Measurements from ENCODE around the gene SLCO2B1. TPM values are rescaled to one million over a fixed set of nuclear protein-coding genes. Genes with fewer than 3 reads are reported as not detected.

SLCO2B1 gene
- total RNA-seq, 4 donors from 2014 or later, result 72.9 to 165 (median 111) TPM

DNA sequence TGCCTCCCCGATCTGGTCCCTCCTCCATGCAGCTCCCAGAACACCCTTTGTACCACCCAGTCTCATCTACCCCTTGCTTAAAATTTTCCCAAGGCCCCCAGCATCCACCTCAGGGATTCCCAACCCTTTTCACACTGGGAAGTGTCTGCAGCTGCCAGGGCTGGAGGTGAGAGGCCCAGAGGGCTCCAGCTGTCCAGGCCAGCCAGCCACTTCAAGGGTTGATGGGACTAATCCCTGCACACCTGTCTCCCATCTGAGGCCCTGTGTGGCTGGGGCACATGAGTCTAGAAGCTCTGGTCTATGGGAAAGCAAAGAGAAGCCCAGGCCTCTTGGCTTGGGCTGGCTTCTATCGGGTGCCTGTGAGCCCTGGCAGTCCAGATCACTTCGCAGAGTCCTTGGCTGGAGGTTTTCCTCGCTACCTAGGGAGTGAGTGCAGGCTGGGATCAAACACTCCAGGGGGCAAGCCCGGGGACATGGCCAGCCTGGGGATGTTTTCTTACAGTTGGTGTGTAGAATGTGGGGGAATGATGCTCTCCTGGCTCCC lies 48.6 kb downstream of the SLCO2B1 start:
- in situ Hi-C loops (cut with MboI; ENCODE audit: low pct_ligation_motif_present in 1 of 4, low pct_unique_long_range_greater_than_20kb in 1 of 4, low sequenced_read_pairs in 3 of 4) (no loop called here), intact Hi-C loops (cut with DNase I; ENCODE audit: low total_unique reads) (no loop called here)
- Histone ChIP-seq H3K4me1 (peaks cover 0 to 7% (median 2%) of the 10 kb centered on the region in 4 donors), H3K36me3 (no peaks in the 10 kb centered on the region), H3K4me3 (no peak overlapping the region), H3K9me3 (no peaks in the 10 kb centered on the region), H3K27ac (no peak overlapping the region), H3K27me3 (no peaks in the 10 kb centered on the region)
- WGBS, 2 donors (ENCODE audit: low coverage in 1 of 2), result 84 to 100% methylated on average over 1 to 5 of the region's 5 CpGs
- DNase-seq, result no peak
- no peak for TF ChIP-seq POLR2A (IDR thresholded peaks at IDR 0.05)
- TF ChIP-seq EP300 (IDR thresholded peaks at IDR 0.05; ENCODE audit: low read depth), result no peak
- no peak for TF ChIP-seq POLR2AphosphoS5 (IDR thresholded peaks at IDR 0.05)
- TF ChIP-seq CTCF (IDR thresholded peaks at IDR 0.05), result no peak

DNA sequence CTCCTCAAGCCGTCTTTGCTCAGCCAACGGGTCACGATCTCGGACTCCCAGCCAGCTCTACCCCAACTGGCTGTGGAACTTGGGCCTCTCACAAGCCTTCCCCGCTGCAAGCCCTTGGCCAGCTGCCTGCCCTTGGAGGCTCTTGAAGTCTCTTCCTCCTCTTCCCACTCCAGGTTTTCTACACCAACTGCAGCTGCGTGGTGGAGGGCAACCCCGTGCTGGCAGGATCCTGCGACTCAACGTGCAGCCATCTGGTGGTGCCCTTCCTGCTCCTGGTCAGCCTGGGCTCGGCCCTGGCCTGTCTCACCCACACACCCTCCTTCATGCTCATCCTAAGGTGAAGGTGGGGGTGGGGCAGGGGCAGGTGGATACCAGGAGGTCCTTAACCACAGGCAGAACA lies 49.1 kb downstream of the SLCO2B1 start:
- Histone ChIP-seq H3K4me3 (no peak overlapping the region), H3K27me3 (no peaks in the 10 kb centered on the region), H3K36me3 (no peaks in the 10 kb centered on the region), H3K27ac (no peak overlapping the region), H3K9me3 (no peaks in the 10 kb centered on the region), H3K4me1 (peaks cover 0 to 5% (median 2%) of the 10 kb centered on the region in 4 donors)
- intact Hi-C loops (cut with DNase I; ENCODE audit: low total_unique reads) (no loop called here), in situ Hi-C loops (cut with MboI; ENCODE audit: low pct_ligation_motif_present in 1 of 4, low pct_unique_long_range_greater_than_20kb in 1 of 4, low sequenced_read_pairs in 3 of 4) (loop anchor here in 2 of 4 donors (5.0 to 10.0 kb wide), 2 partner anchors 55 to 58 kb away; no protein-coding TSS in a partner anchor)
- no peak for DNase-seq
- 65% methylated on average over 10 of the region's 10 CpGs; no CpG with 5 or more reads in 1 of the 2 donors for WGBS, 2 donors (ENCODE audit: low coverage in 1 of 2)
- TF ChIP-seq POLR2AphosphoS5 (IDR thresholded peaks at IDR 0.05), result no peak
- TF ChIP-seq POLR2A (IDR thresholded peaks at IDR 0.05), result no peak
- TF ChIP-seq EP300 (IDR thresholded peaks at IDR 0.05; ENCODE audit: low read depth), result no peak
- no peak for TF ChIP-seq CTCF (IDR thresholded peaks at IDR 0.05)

- in situ Hi-C loops (cut with MboI; ENCODE audit: low pct_ligation_motif_present in 1 of 4, low pct_unique_long_range_greater_than_20kb in 1 of 4, low sequenced_read_pairs in 3 of 4), result loop anchor here in 2 of 4 donors (5.0 to 10.0 kb wide), 2 partner anchors 56 to 58 kb away; no protein-coding TSS in a partner anchor
- WGBS, 2 donors (ENCODE audit: low coverage in 1 of 2), result 80 to 85% methylated on average over 1 to 2 of the region's 2 CpGs
These were observed 49.6 kb downstream of the SLCO2B1 start for GRCh38 chr11:75200531-75200930.

GRCh38 chr11:75201771-75202170 lies 50.9 kb downstream of the SLCO2B1 start:
- no peaks in the 10 kb centered on the region for H3K9me3 ChIP-seq
- H3K27me3 ChIP-seq, result no peaks in the 10 kb centered on the region
- no peak overlapping the region for H3K4me3 ChIP-seq
- intact Hi-C loops (cut with DNase I; ENCODE audit: low total_unique reads), result no loop called here
- no peak overlapping the region for H3K27ac ChIP-seq
- H3K36me3 ChIP-seq, result no peaks in the 10 kb centered on the region
- in situ Hi-C loops (cut with MboI; ENCODE audit: low pct_ligation_motif_present in 1 of 4, low pct_unique_long_range_greater_than_20kb in 1 of 4, low sequenced_read_pairs in 3 of 4), result loop anchor here in 2 of 4 donors (5.0 to 10.0 kb wide), 2 partner anchors 57 to 59 kb away; no protein-coding TSS in a partner anchor
- 80 to 84% methylated on average over 2 to 3 of the region's 3 CpGs for WGBS, 2 donors (ENCODE audit: low coverage in 1 of 2)
- TF ChIP-seq POLR2AphosphoS5 (IDR thresholded peaks at IDR 0.05) (no peak), POLR2A (IDR thresholded peaks at IDR 0.05) (no peak), EP300 (IDR thresholded peaks at IDR 0.05; ENCODE audit: low read depth) (no peak), CTCF (IDR thresholded peaks at IDR 0.05) (no peak)
- H3K4me1 ChIP-seq, result peaks cover 0 to 3% (median 0%) of the 10 kb centered on the region in 4 donors
- DNase-seq, result no peak

More at GRCh38 chr11:75200531-75200930, 49.6 kb downstream of the SLCO2B1 start:
- DNase-seq, result no peak
- Histone ChIP-seq H3K27ac (no peak overlapping the region), H3K4me3 (no peak overlapping the region), H3K4me1 (peaks cover 0 to 3% (median 2%) of the 10 kb centered on the region in 4 donors), H3K9me3 (no peaks in the 10 kb centered on the region), H3K36me3 (no peaks in the 10 kb centered on the region), H3K27me3 (no peaks in the 10 kb centered on the region)
- TF ChIP-seq POLR2A (IDR thresholded peaks at IDR 0.05), result no peak
- no peak for TF ChIP-seq CTCF (IDR thresholded peaks at IDR 0.05)
- no peak for TF ChIP-seq POLR2AphosphoS5 (IDR thresholded peaks at IDR 0.05)
- no peak for TF ChIP-seq EP300 (IDR thresholded peaks at IDR 0.05; ENCODE audit: low read depth)
- intact Hi-C loops (cut with DNase I; ENCODE audit: low total_unique reads), result no loop called here

All from transverse colon (tissue), 4 donors.